ENCODE data around the gene TBXA2R. TPM values are rescaled to one million over a fixed set of nuclear protein-coding genes. Genes with fewer than 3 reads are reported as not detected.

The TBXA2R gene
- total RNA-seq, 1 donor from 2014 or later, result 0.39 TPM

- no peak overlapping the region for H2AFZ ChIP-seq (ENCODE audit: low read depth, low read length)
- H3K4me3 ChIP-seq (ENCODE audit: insufficient read depth, low read depth, low read length), result no peak overlapping the region
- H3K36me3 Mint-ChIP-seq (ENCODE audit: low read depth, unreplicated experiment), result peaks cover 1% of the 10 kb centered on the region
- no peaks in the 10 kb centered on the region for H3K9me3 Mint-ChIP-seq (ENCODE audit: unreplicated experiment)
- H3K27ac ChIP-seq (ENCODE audit: low read depth, low read length), result no peak overlapping the region
- H3K9ac ChIP-seq (ENCODE audit: low read length), result no peak overlapping the region
- TF ChIP-seq CTCF (IDR thresholded peaks at IDR 0.05; ENCODE audit: insufficient read depth, low read depth, low read length) (peak; percentile 8), EZH2 (IDR thresholded peaks at IDR 0.05; ENCODE audit: insufficient read depth, low read length) (no peak)
- H3K4me2 ChIP-seq (ENCODE audit: low read length), result no peak overlapping the region
- no peak overlapping the region for H3K4me3 Mint-ChIP-seq (ENCODE audit: unreplicated experiment)
- no peaks in the 10 kb centered on the region for H3K27me3 Mint-ChIP-seq (ENCODE audit: low read depth, unreplicated experiment)
- H3K27me3 ChIP-seq (ENCODE audit: insufficient read depth, low read length), result no peaks in the 10 kb centered on the region
- no peaks in the 10 kb centered on the region for H3K9me3 ChIP-seq (ENCODE audit: insufficient read depth, low read depth, low read length)
- DNase-seq (ENCODE audit: low read depth) (no peak), FAIRE-seq (no peak)
- H3K4me1 ChIP-seq (ENCODE audit: insufficient read depth, low read length), result no peaks in the 10 kb centered on the region
- no peaks in the 10 kb centered on the region for H3K4me1 Mint-ChIP-seq (ENCODE audit: low read depth, unreplicated experiment)
- no peaks in the 10 kb centered on the region for H3K79me2 ChIP-seq (ENCODE audit: insufficient read depth, low read length)
- H3K36me3 ChIP-seq (ENCODE audit: insufficient read depth, low read length), result no peaks in the 10 kb centered on the region
- no peaks in the 10 kb centered on the region for H4K20me1 ChIP-seq (ENCODE audit: insufficient read depth, low read length)
- H3K27ac Mint-ChIP-seq (ENCODE audit: unreplicated experiment), result no peak overlapping the region
These were observed 6.9 kb downstream of the TBXA2R start for GRCh38 chr19:3599776-3600187.

GRCh38 chr19:3595521-3596061 lies 11.1 kb downstream of the TBXA2R start:
- Histone ChIP-seq H3K27me3 (ENCODE audit: insufficient read depth, low read length) (no peaks in the 10 kb centered on the region), H3K9ac (ENCODE audit: low read length) (no peak overlapping the region), H3K4me2 (ENCODE audit: low read length) (no peak overlapping the region), H3K36me3 (ENCODE audit: insufficient read depth, low read length) (no peaks in the 10 kb centered on the region), H3K27ac (ENCODE audit: low read depth, low read length) (no peak overlapping the region), H3K79me2 (ENCODE audit: insufficient read depth, low read length) (no peaks in the 10 kb centered on the region), H2AFZ (ENCODE audit: low read depth, low read length) (no peak overlapping the region), H3K4me3 (ENCODE audit: insufficient read depth, low read depth, low read length) (no peak overlapping the region), H3K4me1 (ENCODE audit: insufficient read depth, low read length) (no peaks in the 10 kb centered on the region), H4K20me1 (ENCODE audit: insufficient read depth, low read length) (no peaks in the 10 kb centered on the region), H3K9me3 (ENCODE audit: insufficient read depth, low read depth, low read length) (no peaks in the 10 kb centered on the region)
- TF ChIP-seq CTCF (IDR thresholded peaks at IDR 0.05; ENCODE audit: insufficient read depth, low read depth, low read length) (no peak), EZH2 (IDR thresholded peaks at IDR 0.05; ENCODE audit: insufficient read depth, low read length) (no peak)
- Mint-ChIP-seq H3K4me3 (ENCODE audit: unreplicated experiment) (no peak overlapping the region), H3K27ac (ENCODE audit: unreplicated experiment) (no peak overlapping the region), H3K9me3 (ENCODE audit: unreplicated experiment) (no peaks in the 10 kb centered on the region), H3K36me3 (ENCODE audit: low read depth, unreplicated experiment) (peaks cover 1% of the 10 kb centered on the region), H3K27me3 (ENCODE audit: low read depth, unreplicated experiment) (peaks cover 30% of the 10 kb centered on the region), H3K4me1 (ENCODE audit: low read depth, unreplicated experiment) (no peaks in the 10 kb centered on the region)
- FAIRE-seq (no peak), DNase-seq (ENCODE audit: low read depth) (no peak)

- peaks cover 36% of the 10 kb centered on the region for H3K27me3 Mint-ChIP-seq (ENCODE audit: low read depth, unreplicated experiment)
- Histone ChIP-seq H3K79me2 (ENCODE audit: insufficient read depth, low read length) (no peaks in the 10 kb centered on the region), H3K4me1 (ENCODE audit: insufficient read depth, low read length) (no peaks in the 10 kb centered on the region), H3K9ac (ENCODE audit: low read length) (no peak overlapping the region), H3K4me2 (ENCODE audit: low read length) (no peak overlapping the region), H3K27me3 (ENCODE audit: insufficient read depth, low read length) (no peaks in the 10 kb centered on the region), H3K27ac (ENCODE audit: low read depth, low read length) (no peak overlapping the region), H3K4me3 (ENCODE audit: insufficient read depth, low read depth, low read length) (no peak overlapping the region), H3K9me3 (ENCODE audit: insufficient read depth, low read depth, low read length) (no peaks in the 10 kb centered on the region), H3K36me3 (ENCODE audit: insufficient read depth, low read length) (no peaks in the 10 kb centered on the region), H4K20me1 (ENCODE audit: insufficient read depth, low read length) (no peaks in the 10 kb centered on the region), H2AFZ (ENCODE audit: low read depth, low read length) (no peak overlapping the region)
- H3K36me3 Mint-ChIP-seq (ENCODE audit: low read depth, unreplicated experiment), result peaks cover 5% of the 10 kb centered on the region
- H3K4me1 Mint-ChIP-seq (ENCODE audit: low read depth, unreplicated experiment), result no peaks in the 10 kb centered on the region
- H3K27ac Mint-ChIP-seq (ENCODE audit: unreplicated experiment), result no peak overlapping the region
- H3K9me3 Mint-ChIP-seq (ENCODE audit: unreplicated experiment), result no peaks in the 10 kb centered on the region
- TF ChIP-seq CTCF (IDR thresholded peaks at IDR 0.05; ENCODE audit: insufficient read depth, low read depth, low read length) (no peak), EZH2 (IDR thresholded peaks at IDR 0.05; ENCODE audit: insufficient read depth, low read length) (no peak)
- no peak for DNase-seq (ENCODE audit: low read depth)
- FAIRE-seq, result no peak
- H3K4me3 Mint-ChIP-seq (ENCODE audit: unreplicated experiment), result no peak overlapping the region
These were observed 13.5 kb downstream of the TBXA2R start for GRCh38 chr19:3593156-3593555.

Data from astrocyte (in vitro differentiated cells and primary cell).